Choroid plexus epithelial cell (primary cell): Measurements from ENCODE around the gene SLC16A13.
"Not testable (repeated sequence)": the region's sequence is repeated elsewhere in the genome, so short reads cannot be mapped to it uniquely, and the experiment has no call there.

ENCODE experiments used
- DNase-seq: peaks from one replicate; pipeline ENCODE4 v3.0.0-alpha.2; 2010; ENCODE audit warnings: low read depth
- H3K4me3 ChIP-seq: 2 replicates; pipeline ENCODE4 v1.5.1; 2011; ENCODE audit warnings: low read depth, mild to moderate bottlenecking, control low read depth, low read length, moderate library complexity
- CTCF ChIP-seq: conservative IDR thresholded peaks from 2 replicates; pipeline ENCODE4 v1.5.1; 2011; ENCODE audit warnings: low read depth, mild to moderate bottlenecking, control low read depth, inconsistent platforms, low read length, moderate library complexity

The SLC16A13 gene

GRCh38 chr17:7079581-7080455 lies 44.0 kb downstream of the SLC16A13 start, which contains the start of gene CLEC10A:
CLEC10A (minus strand) TSS chr17:7080251; CDS start chr17:7078812, 1,439 bp downstream.
- no peak for DNase-seq
- H3K4me3 ChIP-seq, result no peak within 1 kb of the TSS
- TF ChIP-seq CTCF, result no peak

- no peak for DNase-seq
- TF ChIP-seq CTCF, result no peak
- no peak overlapping the region for H3K4me3 ChIP-seq
Observed at GRCh38 chr17:7080456-7081041, 44.7 kb downstream of the SLC16A13 start.

- DNase-seq, result no peak
- no peak for TF ChIP-seq CTCF
- H3K4me3 ChIP-seq, result no peak overlapping the region
Observed at GRCh38 chr17:7081341-7082062, 45.7 kb downstream of the SLC16A13 start.

- TF ChIP-seq CTCF, result no peak
- peak; percentile 13 for DNase-seq
- H3K4me3 ChIP-seq, result no peak overlapping the region
Observed at GRCh38 chr17:7083592-7083991, 47.8 kb downstream of the SLC16A13 start.

GRCh38 chr17:7084088-7084487 lies 48.3 kb downstream of the SLC16A13 start:
- no peak for TF ChIP-seq CTCF
- H3K4me3 ChIP-seq, result no peak overlapping the region

GRCh38 chr17:7088442-7088841 lies 52.6 kb downstream of the SLC16A13 start:
- H3K4me3 ChIP-seq, DNase-seq: not testable (repeated sequence)

More at GRCh38 chr17:7084088-7084487, 48.3 kb downstream of the SLC16A13 start:
- peak; percentile 24 for DNase-seq

GRCh38 chr17:7089570-7089969 lies 53.8 kb downstream of the SLC16A13 start:
- H3K4me3 ChIP-seq, DNase-seq: not testable (repeated sequence)
